Measurements from ENCODE around the gene TEP1. TPM values are rescaled to one million over a fixed set of nuclear protein-coding genes. Genes with fewer than 3 reads are reported as not detected.

The TEP1 gene
- total and polyA plus RNA-seq, 2 of the 13 experiments (the other 11 are each of a cell fraction or from before 2014, with no cell fraction given) = 11.0 to 12.8 TPM

DNA sequence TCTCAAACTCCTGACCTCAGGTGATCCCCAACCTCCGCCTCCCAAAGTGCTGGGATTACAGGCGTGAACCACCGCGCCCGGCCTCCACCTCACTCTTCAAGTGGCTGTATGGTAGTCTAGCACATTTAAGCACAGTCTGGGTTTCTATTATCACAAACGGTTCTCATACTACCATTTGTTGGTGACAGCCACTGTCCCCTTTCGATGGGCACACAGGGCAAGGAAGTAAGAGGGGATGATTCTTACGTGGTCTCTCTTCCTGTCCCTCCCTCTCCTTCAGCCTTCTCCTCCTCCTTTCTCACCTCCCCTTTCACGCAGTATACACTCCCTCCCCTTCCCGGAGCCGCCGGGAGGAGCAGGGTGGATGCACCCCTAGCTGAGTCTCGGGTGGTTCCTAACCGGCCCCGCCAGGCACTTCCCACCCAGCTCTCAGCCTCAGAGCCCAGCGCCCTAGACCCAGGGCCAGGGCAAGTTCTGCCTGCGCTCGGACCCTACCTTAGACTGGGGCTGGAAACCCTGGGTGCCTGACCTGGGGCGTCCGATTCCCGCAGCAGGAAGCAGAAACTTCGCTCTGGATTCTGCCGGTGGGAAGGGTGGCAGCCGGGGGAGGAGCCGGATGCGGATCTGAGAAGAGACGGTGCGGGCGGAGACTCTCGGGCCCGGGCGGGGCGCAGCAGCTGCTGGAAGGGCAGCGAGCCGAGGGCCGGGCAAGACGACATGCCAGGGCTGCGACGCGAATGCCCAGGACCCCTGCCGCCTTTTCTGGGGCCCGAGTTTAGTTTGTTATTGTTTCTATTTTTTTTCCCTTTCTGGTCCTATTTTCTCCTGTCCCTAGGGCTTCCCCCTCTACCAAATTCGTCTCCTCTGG, at the start of gene TEP1 (continued):
- TF ChIP-seq, protein P1, sequence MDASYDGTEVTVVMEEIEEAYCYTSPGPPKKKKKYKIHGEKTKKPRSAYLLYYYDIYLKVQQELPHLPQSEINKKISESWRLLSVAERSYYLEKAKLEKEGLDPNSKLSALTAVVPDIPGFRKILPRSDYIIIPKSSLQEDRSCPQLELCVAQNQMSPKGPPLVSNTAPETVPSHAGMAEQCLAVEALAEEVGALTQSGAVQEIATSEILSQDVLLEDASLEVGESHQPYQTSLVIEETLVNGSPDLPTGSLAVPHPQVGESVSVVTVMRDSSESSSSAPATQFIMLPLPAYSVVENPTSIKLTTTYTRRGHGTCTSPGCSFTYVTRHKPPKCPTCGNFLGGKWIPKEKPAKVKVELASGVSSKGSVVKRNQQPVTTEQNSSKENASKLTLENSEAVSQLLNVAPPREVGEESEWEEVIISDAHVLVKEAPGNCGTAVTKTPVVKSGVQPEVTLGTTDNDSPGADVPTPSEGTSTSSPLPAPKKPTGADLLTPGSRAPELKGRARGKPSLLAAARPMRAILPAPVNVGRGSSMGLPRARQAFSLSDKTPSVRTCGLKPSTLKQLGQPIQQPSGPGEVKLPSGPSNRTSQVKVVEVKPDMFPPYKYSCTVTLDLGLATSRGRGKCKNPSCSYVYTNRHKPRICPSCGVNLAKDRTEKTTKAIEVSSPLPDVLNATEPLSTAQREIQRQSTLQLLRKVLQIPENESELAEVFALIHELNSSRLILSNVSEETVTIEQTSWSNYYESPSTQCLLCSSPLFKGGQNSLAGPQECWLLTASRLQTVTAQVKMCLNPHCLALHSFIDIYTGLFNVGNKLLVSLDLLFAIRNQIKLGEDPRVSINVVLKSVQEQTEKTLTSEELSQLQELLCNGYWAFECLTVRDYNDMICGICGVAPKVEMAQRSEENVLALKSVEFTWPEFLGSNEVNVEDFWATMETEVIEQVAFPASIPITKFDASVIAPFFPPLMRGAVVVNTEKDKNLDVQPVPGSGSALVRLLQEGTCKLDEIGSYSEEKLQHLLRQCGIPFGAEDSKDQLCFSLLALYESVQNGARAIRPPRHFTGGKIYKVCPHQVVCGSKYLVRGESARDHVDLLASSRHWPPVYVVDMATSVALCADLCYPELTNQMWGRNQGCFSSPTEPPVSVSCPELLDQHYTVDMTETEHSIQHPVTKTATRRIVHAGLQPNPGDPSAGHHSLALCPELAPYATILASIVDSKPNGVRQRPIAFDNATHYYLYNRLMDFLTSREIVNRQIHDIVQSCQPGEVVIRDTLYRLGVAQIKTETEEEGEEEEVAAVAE (CRISPR knock-in tag; IDR thresholded peaks at IDR 0.05; ENCODE audit: borderline replicate concordance) = peak; percentile 42; the same call in 1 of the 2 replicates
- no peak for TF ChIP-seq MTA3 (CRISPR knock-in tag; IDR thresholded peaks at IDR 0.05)
- TF ChIP-seq, protein P2, sequence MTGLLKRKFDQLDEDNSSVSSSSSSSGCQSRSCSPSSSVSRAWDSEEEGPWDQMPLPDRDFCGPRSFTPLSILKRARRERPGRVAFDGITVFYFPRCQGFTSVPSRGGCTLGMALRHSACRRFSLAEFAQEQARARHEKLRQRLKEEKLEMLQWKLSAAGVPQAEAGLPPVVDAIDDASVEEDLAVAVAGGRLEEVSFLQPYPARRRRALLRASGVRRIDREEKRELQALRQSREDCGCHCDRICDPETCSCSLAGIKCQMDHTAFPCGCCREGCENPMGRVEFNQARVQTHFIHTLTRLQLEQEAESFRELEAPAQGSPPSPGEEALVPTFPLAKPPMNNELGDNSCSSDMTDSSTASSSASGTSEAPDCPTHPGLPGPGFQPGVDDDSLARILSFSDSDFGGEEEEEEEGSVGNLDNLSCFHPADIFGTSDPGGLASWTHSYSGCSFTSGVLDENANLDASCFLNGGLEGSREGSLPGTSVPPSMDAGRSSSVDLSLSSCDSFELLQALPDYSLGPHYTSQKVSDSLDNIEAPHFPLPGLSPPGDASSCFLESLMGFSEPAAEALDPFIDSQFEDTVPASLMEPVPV (CRISPR knock-in tag; IDR thresholded peaks at IDR 0.05) = peak; percentile 77
- peak; percentile 86 for TF ChIP-seq ETV5 (CRISPR knock-in tag; IDR thresholded peaks at IDR 0.05; ENCODE audit: borderline replicate concordance)
- TF ChIP-seq, protein P3, sequence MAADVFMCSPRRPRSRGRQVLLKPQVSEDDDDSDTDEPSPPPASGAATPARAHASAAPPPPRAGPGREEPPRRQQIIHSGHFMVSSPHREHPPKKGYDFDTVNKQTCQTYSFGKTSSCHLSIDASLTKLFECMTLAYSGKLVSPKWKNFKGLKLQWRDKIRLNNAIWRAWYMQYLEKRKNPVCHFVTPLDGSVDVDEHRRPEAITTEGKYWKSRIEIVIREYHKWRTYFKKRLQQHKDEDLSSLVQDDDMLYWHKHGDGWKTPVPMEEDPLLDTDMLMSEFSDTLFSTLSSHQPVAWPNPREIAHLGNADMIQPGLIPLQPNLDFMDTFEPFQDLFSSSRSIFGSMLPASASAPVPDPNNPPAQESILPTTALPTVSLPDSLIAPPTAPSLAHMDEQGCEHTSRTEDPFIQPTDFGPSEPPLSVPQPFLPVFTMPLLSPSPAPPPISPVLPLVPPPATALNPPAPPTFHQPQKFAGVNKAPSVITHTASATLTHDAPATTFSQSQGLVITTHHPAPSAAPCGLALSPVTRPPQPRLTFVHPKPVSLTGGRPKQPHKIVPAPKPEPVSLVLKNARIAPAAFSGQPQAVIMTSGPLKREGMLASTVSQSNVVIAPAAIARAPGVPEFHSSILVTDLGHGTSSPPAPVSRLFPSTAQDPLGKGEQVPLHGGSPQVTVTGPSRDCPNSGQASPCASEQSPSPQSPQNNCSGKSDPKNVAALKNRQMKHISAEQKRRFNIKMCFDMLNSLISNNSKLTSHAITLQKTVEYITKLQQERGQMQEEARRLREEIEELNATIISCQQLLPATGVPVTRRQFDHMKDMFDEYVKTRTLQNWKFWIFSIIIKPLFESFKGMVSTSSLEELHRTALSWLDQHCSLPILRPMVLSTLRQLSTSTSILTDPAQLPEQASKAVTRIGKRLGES (CRISPR knock-in tag; IDR thresholded peaks at IDR 0.05; ENCODE audit: borderline replicate concordance) = peak; percentile 42; the same call in 1 of the 2 replicates
- no peak for TF ChIP-seq NR2F6 (IDR thresholded peaks at IDR 0.05)
- TF ChIP-seq NR2F6 (CRISPR knock-in tag; IDR thresholded peaks at IDR 0.05) = no peak
- no peak for TF ChIP-seq IKZF1 (IDR thresholded peaks at IDR 0.05)
- peak; percentile 92 for TF ChIP-seq PHF8 (CRISPR knock-in tag; IDR thresholded peaks at IDR 0.05)
- TF ChIP-seq, protein P4, sequence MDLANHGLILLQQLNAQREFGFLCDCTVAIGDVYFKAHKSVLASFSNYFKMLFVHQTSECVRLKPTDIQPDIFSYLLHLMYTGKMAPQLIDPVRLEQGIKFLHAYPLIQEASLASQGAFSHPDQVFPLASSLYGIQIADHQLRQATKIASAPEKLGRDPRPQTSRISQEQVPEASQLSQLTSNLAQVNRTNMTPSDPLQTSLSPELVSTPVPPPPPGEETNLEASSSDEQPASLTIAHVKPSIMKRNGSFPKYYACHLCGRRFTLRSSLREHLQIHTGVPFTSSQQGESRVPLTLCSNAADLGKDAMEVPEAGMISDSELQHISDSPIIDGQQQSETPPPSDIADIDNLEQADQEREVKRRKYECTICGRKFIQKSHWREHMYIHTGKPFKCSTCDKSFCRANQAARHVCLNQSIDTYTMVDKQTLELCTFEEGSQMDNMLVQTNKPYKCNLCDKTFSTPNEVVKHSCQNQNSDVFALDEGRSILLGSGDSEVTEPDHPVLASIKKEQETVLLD (CRISPR knock-in tag; IDR thresholded peaks at IDR 0.05; ENCODE audit: low read depth) = no peak
- peak; percentile 33; the same call in 1 of the 2 replicates for TF ChIP-seq ELF4 (CRISPR knock-in tag; IDR thresholded peaks at IDR 0.05; ENCODE audit: borderline replicate concordance)
- TF ChIP-seq, protein P5, sequence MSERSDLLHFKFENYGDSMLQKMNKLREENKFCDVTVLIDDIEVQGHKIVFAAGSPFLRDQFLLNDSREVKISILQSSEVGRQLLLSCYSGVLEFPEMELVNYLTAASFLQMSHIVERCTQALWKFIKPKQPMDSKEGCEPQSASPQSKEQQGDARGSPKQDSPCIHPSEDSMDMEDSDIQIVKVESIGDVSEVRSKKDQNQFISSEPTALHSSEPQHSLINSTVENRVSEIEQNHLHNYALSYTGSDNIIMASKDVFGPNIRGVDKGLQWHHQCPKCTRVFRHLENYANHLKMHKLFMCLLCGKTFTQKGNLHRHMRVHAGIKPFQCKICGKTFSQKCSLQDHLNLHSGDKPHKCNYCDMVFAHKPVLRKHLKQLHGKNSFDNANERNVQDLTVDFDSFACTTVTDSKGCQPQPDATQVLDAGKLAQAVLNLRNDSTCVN (CRISPR knock-in tag; IDR thresholded peaks at IDR 0.05; ENCODE audit: borderline replicate concordance) = peak; percentile 85; the same call in 1 of the 2 replicates
- TF ChIP-seq IRF2 (CRISPR knock-in tag; IDR thresholded peaks at IDR 0.05) = peak; percentile 43; the same call in 1 of the 2 replicates
- TF ChIP-seq, protein P6, sequence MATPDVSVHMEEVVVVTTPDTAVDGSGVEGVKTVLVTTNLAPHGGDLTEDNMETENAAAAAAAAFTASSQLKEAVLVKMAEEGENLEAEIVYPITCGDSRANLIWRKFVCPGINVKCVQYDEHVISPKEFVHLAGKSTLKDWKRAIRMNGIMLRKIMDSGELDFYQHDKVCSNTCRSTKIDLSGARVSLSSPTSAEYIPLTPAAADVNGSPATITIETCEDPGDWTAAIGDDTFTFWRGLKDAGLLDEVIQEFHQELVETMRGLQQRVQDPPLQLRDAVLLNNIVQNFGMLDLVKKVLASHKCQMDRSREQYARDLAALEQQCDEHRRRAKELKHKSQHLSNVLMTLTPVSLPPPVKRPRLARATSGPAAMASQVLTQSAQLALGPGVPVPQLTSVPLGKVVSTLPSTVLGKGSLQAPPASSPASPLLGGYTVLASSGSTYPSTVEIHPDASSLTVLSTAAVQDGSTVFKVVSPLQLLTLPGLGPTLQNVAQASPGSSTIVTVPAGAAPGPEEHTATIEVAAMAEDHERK (CRISPR knock-in tag; IDR thresholded peaks at IDR 0.05; ENCODE audit: low read depth) = no peak
